ENCODE results near the gene SLC41A1. TPM values are rescaled to one million over a fixed set of nuclear protein-coding genes. Genes with fewer than 3 reads are reported as not detected.

The SLC41A1 gene
- total RNA-seq, 1 donor from 2014 or later, result 8.1 TPM

DNA sequence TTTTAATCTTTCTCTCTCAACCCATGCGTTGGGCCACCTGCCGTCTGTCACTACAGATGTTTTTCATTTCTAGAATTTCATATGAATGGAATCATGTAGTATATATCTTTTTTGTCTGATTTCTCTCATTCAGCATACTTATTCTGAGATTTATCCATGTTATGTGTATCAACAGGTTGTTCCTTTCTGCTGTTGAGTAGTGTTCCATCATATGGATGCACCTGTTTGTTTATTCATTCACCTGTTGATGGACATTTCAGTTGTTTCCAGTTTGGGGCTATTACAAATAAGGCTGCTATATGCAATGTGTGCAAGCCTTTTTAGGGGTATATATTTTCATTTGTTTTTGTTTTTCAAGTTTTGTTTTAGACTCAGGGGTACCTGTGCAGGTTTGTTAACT is 9.4 kb upstream of the SLC41A1 start:
- no peak for DNase-seq (ENCODE audit: low read depth in 2 of 2)

DNA sequence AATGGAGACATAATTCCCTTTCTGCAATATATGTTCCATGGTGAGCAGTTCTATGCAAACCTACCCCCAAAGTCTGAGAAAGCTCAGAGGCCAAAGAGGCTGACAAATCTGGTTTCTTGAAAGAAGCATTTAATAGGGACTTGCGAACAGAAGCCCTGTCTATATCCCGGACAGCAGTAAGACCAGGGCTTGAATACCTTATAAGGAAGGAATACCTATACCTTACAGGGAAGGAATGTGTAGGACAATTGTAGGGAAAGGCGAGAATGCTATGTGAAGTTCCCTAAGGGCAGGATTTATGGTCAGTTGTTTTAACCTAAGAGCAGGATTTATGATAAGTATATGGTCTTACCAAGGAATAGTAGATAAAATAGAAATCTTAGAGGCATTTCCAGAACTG is 5.0 kb upstream of the SLC41A1 start:
- no peak for DNase-seq (ENCODE audit: low read depth in 2 of 2)

DNA sequence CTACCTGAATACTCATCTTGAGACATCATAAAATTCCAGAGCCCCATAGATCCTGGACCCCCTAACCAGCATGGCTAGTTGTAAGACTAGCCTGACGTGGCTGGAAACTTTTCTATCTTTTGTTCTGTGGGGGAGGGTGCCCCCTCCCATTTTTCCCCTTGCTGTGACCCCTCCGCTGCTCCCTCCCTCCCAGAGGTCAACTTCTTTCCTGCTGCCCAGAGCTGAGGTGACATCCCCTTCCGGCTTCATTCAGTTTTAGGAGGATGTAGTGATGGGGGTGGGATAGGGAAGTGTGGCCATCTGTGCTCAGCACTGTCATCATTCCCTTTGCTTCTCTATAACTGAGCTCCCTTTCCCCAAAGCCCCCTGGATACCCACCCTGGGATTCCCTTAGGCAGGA is 4.4 kb upstream of the SLC41A1 start:
- DNase-seq (ENCODE audit: low read depth in 2 of 2), result peak in 1 of 2 donors; percentile 41

DNA sequence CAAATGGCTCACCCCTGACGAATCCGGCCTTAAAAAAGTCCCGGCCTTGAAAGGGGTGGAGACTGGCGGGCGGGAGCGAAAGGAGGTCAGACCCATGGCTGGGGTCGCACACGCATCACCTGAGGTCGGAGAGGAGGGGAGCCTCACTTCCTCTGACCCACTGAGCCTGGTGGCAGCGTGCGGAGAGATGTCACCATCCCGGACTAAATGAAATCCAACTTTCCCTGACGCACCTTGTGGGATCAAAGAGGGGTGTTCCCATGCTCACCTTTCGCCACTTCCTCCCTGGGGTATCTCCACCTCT is 709 bp upstream of the SLC41A1 start:
- peak; percentile 15 to 45 for DNase-seq (ENCODE audit: low read depth in 2 of 2)

DNA sequence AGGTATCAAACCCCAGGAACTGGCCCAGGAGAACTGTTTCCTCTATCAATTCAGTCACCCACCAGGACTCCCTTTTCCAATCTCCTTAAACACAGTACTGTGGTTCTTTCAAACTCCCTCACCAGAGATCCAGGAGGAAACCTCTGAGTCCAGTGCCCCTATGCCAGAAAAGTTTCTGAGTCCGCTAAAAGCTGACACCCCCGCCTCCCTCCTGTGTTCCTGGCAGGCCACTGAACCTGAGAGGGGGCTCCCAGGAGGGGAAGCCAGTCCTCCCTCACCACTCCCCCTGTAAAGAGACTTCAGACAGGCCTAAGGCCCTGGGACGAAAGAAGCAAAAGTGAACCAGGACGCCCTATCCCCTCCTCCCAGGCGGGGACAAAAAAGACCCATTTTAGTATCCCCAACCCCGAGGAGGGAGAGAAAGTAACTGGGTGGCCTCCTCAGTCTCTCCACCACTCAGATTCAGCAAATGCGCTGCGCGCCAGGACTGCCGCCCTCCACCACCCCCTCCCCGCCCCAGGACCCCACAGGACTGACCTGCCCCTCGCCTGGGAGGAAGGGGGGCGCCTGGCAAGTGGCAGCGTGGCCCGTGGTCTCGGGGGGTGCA is 624 bp downstream of the SLC41A1 start:
- peak in 1 of 2 donors; percentile 40 for DNase-seq (ENCODE audit: low read depth in 2 of 2)

DNA sequence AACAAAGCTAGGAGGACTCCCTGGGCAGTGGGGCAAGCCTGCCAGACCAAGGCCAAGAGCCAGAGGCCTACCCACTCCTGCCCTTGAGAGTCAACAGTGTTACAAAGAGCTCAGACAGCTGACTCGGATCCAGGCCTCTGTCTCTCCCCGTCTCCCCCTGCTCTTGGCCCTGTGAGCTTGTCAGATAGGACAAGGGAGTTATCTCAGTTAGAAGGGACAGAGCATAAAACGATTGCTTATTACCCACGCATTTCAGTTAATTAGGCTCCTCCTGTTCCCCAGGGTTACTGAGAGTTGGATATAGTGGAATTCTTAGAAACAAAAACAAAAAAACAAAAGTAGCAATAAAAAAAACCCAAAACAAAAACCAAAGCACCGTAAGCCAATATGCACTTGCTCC is 1.3 kb downstream of the SLC41A1 start:
- DNase-seq (ENCODE audit: low read depth in 2 of 2), result peak in 1 of 2 donors; percentile 19

DNA sequence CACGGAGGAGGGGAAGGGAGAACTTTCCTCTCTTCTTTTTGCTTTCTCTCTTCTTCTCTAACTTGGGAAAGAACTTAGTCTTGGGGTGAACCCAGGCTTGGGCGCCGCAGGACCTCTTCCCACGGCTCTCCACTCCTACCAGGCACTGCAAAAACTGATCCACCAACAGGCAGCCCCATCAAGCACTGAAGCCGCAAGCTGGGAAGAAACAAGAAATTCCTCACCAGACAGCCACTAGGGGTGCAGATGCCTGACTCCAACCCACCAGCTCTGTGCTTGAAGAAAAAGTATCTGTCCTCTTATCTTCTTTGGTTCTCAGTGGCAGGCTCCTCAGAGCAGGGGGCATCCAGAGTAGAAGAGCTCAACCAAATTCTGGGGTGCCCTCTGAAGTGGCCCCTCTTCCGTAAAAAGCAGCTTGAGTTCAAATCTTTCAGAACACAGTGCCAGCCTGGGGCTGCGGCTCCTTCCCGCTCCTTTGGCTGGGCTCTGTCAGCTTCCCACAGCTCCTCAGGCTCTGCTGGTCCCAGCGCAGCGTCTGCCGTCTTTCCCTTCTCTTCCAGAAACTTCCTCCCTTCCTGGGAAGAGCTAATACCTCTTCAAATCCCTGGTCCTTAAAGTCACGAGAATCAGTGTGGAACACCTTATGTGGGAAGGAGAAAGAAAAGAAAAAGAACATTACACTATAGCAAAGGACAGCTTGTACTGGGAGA is 2.4 kb downstream of the SLC41A1 start:
- DNase-seq (ENCODE audit: low read depth in 2 of 2), result no peak

DNA sequence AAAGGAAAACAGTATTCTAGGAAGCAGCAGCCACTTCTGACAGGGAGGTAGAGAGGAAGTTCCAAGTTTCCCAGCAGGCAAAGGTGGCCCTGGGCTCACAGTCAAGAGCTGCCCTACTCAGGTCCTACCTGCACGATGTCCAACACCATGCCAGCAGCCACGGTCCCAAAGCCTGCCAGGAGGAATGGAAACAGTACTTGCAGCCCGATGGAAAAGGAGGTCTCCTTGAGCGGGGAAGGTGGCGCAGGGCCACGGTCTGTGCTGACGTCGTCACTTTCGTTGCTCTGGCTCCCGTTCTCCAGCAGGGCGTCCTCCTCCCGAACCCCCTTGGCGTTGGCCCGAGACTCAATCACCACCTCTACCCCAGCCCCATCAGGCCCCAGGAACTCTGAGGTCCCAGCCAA is 3.1 kb downstream of the SLC41A1 start:
- no peak for DNase-seq (ENCODE audit: low read depth in 2 of 2)

DNA sequence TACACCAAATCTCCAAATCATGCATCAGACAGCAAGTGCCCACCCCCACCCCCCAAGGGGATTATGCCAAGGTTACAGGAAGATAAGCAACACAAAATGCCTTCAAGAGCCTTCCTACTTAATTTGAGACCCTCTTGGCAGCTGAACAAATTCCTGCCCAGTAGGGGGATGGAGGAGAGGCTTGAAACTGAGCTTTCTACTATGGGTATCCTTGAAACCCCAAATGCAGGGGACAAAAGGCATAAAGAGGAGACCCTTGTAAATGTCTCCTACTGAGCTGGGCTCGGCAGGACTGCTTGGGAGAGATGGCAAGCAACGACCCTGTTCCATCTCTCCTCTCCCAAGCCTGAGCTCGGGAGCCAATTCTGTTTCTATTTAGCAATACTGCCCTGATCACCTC is 3.5 kb downstream of the SLC41A1 start:
- no peak for DNase-seq (ENCODE audit: low read depth in 2 of 2)

DNA sequence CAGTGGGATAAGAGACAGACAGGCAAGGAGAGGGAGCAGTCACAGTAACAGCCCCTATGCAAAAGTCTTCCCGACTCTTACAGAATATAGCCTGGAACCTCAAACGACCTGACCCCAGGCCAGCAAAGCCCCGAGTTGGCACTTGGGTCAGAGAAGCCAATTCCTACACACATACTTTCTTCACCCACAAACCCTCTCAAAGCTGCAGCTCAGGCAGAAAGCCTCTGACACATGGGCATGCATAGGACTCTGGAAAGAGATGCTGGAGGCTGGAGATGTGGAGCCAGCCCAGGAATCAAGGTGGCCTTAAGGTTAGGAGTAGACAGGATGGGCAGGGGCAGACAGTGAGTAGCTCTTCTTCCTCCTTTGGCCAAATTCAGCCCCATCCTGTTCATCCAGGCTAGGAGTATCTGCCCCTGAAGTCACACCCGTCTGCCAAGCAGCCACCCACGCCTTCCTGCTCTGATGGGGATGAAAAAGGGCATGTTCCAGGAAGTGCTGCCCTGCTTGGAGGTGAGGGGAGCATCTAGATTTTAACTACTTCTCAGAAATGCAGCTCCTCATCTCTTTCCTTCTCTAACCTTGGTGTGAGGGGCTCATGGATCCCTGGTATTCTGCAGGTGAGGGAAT is 7.8 kb downstream of the SLC41A1 start:
- DNase-seq (ENCODE audit: low read depth in 2 of 2), result no peak

DNA sequence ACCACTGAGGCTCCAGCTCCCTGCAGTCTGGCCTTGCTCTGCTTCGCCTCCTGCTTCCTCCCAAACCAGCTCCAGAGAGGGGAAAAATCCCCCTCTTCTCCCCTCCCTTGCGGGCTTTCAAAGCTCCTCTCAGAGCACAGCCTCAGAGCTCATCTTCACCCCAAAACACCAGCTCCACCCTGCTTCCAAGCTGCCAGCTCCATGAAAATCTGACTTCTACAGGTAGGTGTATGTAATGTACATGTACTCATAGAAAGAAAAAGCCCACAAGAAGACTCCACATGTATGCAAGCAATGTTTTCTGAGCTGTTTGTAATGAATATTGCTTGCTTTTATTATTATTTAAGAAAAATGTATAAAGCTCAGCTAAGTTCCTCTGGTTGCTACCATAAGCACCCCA is 8.4 kb downstream of the SLC41A1 start:
- no peak for DNase-seq (ENCODE audit: low read depth in 2 of 2)

DNA sequence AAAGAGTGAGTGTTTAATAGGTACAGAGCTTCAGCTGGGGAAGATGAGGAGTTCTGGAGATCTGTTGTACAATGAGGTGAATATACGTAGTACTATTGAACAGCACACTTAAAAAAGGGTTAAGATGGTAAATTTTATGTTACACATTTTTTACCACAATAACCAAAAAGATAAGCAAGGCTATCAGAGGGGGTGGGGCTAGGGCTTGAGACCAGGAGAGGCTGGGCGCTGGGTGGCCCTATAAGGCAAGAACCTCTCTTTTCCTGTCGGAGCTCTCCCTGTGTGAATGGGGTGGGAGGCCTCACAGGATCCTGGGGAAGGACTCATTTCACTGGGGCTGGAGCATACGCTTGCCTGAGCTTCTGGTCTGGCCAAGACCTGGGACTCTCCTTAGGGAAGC is 9.0 kb downstream of the SLC41A1 start:
- DNase-seq (ENCODE audit: low read depth in 2 of 2), result no peak

DNA sequence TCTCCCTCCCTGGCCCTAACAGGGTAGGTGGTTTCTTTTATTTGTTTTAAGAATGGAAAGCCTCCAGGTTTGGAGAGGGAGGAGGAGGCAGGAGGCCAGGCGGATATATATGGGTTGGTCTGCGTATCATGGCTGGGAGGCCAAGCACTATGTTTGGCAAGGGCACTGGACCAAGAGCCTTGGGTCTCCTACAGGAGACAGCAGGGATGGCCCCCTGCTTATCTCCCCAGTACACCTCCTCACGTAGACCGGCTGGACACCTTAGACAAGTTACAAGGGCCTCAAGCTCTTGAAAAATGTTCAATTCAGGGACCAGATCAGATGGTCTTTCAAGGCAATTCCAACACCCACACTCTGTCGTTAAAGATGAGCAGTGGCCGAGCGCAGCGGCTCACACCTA is 10.9 kb downstream of the SLC41A1 start:
- DNase-seq (ENCODE audit: low read depth in 2 of 2), result no peak

DNA sequence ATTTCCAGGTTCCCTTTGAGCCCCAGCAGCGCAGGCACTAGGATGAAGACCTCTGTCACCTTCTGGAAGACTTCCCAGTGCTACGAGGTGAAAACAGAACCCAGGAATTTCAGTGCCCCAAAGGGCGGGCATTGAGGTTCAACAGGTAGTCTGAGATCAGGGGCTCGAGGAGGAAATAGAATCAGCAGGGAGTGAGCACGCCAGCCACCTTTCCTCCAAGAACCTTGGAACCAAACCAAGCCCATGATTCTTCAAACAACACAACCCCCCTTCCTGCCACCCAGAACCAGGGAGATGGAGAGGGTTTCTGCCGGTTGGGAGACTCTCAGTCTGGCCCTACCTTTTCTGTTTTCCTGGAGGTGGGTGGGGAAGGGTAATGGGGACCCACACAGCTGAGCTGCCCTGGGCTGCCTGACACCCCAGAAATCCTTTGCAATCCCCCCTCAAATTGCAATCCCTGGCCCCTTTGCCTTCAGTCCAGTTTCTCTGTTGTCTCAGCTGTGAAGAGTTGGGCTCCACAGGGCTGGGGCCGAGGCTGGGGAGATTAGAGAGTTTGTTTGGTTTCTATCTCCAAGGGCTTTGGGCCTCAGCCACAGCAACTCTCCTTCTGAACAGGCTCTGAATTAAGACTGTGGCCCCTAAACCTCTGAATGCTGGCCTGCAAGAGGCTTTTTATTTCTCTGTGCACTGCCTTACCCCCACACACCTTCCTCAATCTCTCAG is 11.9 kb downstream of the SLC41A1 start:
- no peak for DNase-seq (ENCODE audit: low read depth in 2 of 2)

DNA sequence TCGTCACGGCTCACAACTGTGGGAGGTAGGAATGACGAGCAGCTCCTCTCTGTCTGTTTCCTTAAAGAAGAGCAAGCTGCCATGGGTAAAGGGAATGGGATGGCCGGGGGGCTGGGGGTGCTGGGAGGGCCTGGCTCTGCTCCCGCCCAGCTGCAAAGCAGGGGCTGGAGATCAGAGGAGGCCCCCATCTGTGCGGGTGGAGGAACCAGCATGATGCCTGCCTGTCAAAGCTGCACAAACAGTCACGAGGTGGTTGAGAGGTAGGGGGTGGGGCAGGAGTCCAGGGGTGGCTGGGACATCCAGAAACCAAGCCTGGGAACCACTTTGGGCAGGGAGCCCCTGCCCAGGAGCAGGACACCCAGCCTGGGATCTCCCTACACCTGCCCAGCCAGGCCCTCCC is 12.6 kb downstream of the SLC41A1 start:
- no peak for DNase-seq (ENCODE audit: low read depth in 2 of 2)

DNA sequence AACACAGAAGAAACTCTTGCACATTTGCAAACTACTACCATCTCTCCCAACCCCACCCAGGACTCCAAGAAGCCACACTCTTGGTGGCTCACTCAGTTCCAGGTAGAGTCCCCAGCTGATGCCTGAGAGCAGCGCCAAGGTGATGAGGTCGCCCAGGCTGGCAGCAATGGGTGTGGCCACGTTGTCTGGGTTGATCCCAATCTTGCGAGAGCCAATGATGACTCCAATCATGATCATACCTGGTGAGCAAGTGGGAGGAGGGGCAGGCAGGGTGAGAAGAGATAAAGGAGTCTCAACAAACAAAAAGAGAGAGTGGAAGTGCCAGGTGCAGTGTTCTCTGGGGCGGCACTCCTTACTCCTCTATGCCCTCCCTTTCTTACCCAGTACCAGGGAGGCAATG is 14.4 kb downstream of the SLC41A1 start:
- no peak for DNase-seq (ENCODE audit: low read depth in 2 of 2)

DNA sequence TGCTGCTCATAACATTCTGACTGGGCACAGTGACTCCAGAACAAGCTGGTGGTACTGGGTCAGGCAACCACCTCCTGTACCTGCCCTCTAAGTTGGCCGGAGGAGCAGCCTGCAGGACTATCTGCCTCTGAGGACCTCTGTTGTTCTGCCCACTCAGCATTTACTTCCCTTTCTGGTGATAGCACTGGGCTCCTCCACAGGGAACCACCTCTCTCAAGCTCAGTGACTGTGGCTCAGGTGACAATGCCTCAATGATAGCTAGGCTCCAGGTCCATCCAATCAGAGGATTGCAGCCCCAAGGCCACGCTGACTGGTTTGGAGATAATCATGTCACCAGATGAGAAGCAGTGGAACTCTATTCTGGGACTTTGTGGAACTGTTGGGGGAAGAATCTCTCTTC is 15.8 kb downstream of the SLC41A1 start:
- no peak for DNase-seq (ENCODE audit: low read depth in 2 of 2)

DNA sequence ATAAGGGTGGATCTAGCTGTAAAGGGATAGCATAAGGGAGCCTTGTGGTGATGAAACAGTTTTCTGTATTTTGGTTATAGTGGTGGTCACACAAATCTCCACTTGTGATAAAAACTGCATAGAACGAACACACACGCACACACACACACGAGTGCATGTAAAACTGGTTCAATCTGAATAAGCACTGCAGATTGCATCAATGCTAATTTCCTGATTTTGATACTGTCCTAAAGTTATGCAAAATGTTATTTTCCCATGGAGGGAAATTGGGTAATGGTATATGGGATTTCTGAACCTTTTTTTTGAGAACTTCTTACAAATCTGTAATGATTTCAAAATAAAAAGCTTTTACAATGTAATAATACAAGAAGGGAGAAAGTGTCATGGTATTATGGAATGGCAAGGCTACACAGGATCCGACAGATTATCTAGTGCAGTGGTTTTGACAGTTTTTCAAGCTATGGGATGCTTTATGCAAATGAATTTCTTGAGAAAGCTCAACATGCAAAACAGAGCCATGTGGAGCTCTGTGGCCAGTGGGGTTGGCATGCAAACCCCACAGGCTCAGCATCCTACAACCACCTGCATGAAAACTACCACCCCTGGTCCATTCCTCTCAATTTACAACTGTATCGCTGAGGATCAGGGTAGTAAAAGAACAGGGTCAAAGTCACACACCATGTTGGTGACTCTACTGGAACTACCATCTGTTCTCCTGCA is 18.8 kb downstream of the SLC41A1 start:
- DNase-seq (ENCODE audit: low read depth in 2 of 2), result no peak

DNA sequence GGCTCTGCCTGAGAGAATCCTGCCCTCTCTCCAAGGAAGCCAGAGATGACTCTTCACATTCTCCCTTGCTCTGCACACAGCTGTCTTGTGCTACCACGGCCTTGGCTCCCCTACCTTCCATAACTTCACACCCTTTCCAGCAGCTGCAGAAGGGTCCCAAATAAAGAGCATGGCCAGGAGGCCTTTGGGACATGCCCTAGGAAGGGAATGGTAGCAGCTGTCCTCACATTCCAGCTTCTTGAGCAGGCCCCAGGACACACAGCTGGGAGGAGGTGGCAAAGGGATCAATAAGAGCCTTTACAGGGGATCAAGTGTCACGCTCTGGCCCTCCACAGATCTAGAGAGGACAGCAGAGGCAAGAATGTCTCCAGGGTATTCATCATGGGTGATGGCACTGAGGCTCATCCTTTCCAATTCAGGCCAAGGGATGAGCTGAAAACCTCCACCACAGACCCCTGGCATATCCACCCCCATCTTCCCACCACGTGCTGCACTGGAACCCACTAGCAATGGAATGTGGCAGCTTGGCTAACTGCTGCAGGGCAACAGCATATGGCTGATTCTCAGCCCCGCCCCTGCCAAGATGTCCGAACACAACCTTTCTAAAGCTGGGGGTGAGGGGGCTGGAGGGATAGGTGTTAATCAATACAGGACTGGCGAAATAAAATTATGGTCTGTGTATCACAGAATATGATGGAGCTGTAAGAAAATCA is 19.9 kb downstream of the SLC41A1 start:
- DNase-seq (ENCODE audit: low read depth in 2 of 2), result no peak

DNA sequence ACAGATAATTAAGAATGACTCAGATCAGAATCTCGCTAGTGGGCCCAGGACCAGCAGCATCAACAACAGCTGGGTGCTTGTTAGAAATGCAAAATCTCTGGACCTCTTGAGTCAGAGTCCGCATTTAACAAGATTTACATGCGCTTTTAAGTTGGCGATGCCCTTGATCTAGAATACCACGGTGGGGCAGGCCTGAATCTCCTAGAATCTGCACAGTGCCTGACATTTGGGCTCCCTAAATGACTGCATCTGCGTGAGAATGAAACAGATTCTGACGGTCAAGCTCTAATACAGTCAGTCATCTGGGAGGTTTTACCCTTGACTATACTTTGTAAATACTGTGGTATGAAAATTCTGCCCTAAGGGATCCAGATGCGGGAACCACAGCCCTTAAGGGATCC is 20.5 kb downstream of the SLC41A1 start:
- no peak for DNase-seq (ENCODE audit: low read depth in 2 of 2)

DNA sequence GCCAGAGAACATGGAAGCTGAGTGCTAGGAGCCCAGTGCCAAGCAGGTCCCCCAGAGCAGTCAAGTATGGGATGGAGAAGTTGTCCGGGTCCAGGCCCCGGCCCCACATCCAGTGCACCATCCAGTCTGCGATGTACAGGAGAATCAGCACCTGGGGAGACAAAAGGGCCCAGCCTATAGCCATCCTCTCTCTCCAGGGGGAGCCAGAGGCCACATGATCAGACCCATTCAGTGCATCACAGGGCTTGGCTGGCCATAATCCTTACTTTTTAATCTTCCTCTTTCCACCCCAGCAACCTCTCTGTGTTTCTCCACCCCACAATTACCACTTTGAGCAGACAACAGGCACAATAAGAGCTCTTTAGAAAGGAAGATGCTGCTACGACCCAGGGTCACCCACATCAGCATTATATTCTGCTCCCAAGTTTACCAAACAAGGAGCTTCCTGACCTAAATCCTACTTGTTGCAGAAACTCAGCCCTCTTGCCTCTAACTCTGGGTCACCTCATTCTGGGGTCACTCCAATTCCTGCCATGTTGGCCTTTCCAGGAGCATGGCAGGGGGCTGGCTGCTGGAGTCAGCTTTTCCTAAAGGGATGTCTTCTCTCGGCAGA is 21.3 kb downstream of the SLC41A1 start:
- peak; percentile 39 to 66 for DNase-seq (ENCODE audit: low read depth in 2 of 2)

Data from dermis microvascular lymphatic vessel endothelial cell (primary cell).